ENCODE results near the gene PPP2R3A. TPM values are rescaled to one million over a fixed set of nuclear protein-coding genes. Genes with fewer than 3 reads are reported as not detected.
A peak's percentile ranks its signal among the peaks of the same experiment; 100 is the strongest.

PPP2R3A gene
- total and polyA plus RNA-seq, 9 of the 15 experiments (the other 6 are each of a cell fraction or from before 2014, with no cell fraction given): 0.10 to 0.50 (median 0.24) TPM

GRCh38 chr3:136195258-136196063, 229.9 kb downstream of the PPP2R3A start (continued):
- peak; percentile 5; the same call in 1 of the 2 replicates for TF ChIP-seq POLR2G (IDR thresholded peaks at IDR 0.05; ENCODE audit: low read depth, low read length)
- TF ChIP-seq MLLT1 (IDR thresholded peaks at IDR 0.05): peak in 1 of 2 experiments; percentile 56; a peak in 2 of 4 replicates
- no peak for TF ChIP-seq ZNF512 (tag; IDR thresholded peaks at IDR 0.05)
- no peak for TF ChIP-seq MAFG (tag; conservative IDR thresholded peaks at IDR 0.05)
- peak; percentile 86 for TF ChIP-seq CHD1 (IDR thresholded peaks at IDR 0.05; ENCODE audit: low read length)
- TF ChIP-seq USF2 (CRISPR knock-in tag; IDR thresholded peaks at IDR 0.05): no peak
- no peak for TF ChIP-seq SRF (CRISPR knock-in tag; IDR thresholded peaks at IDR 0.05)
- no peak for TF ChIP-seq SNAPC5 (CRISPR knock-in tag; IDR thresholded peaks at IDR 0.05)
- TF ChIP-seq SPI1 (IDR thresholded peaks at IDR 0.05; ENCODE audit: borderline replicate concordance, low read depth, low read length): peak; percentile 78
- no peak for TF ChIP-seq KLF10 (CRISPR knock-in tag; IDR thresholded peaks at IDR 0.05)
- TF ChIP-seq NFE2L1 (tag; IDR thresholded peaks at IDR 0.05; ENCODE audit: borderline replicate concordance, low read depth): no peak
- no peak for TF ChIP-seq ADNP (tag; IDR thresholded peaks at IDR 0.05)
- TF ChIP-seq TEAD2 (tag; IDR thresholded peaks at IDR 0.05): no peak
- TF ChIP-seq CCNT2 (IDR thresholded peaks at IDR 0.05; ENCODE audit: borderline replicate concordance, extremely low read depth, insufficient read length, low read depth, low read length): no peak
- TF ChIP-seq ZFX (CRISPR knock-in tag; IDR thresholded peaks at IDR 0.05): peak; percentile 87
- TF ChIP-seq GABPA (tag; conservative IDR thresholded peaks at IDR 0.05; ENCODE audit: low read depth): peak; percentile 53
- peak; percentile 17 for TF ChIP-seq PRDM10 (IDR thresholded peaks at IDR 0.05; ENCODE audit: partially characterized antibody)
- TF ChIP-seq JUN (IDR thresholded peaks at IDR 0.05; ENCODE audit: borderline replicate concordance, low read depth, low read length): no peak
- TF ChIP-seq JUN (CRISPR knock-in tag; IDR thresholded peaks at IDR 0.05; ENCODE audit: borderline replicate concordance): no peak

Measured in K562 (cell line).